ENCODE measurements around the gene DYSF.

The DYSF gene

GRCh38 chr2:71530641-71531332 is 77.4 kb downstream of the DYSF start:
- DNase-seq (ENCODE audit: low spot score in 2 of 2) (no peak), ATAC-seq (ENCODE audit: low read depth) (no peak)
- no peaks in the 10 kb centered on the region for H3K36me3 Mint-ChIP-seq
- no peak overlapping the region for H3K4me3 Mint-ChIP-seq
- no peaks in the 10 kb centered on the region for H3K4me1 Mint-ChIP-seq
- peaks cover 29% of the 10 kb centered on the region for H3K27me3 Mint-ChIP-seq
- no peak overlapping the region for H3K27ac Mint-ChIP-seq
- H3K9me3 Mint-ChIP-seq = no peaks in the 10 kb centered on the region

GRCh38 chr2:71531522-71532047 is 78.2 kb downstream of the DYSF start:
- ATAC-seq (ENCODE audit: low read depth) (no peak), DNase-seq (ENCODE audit: low spot score in 2 of 2) (no peak)
- Mint-ChIP-seq H3K27ac (no peak overlapping the region), H3K4me3 (no peak overlapping the region), H3K4me1 (no peaks in the 10 kb centered on the region), H3K9me3 (no peaks in the 10 kb centered on the region), H3K27me3 (peaks cover 29% of the 10 kb centered on the region), H3K36me3 (no peaks in the 10 kb centered on the region)

GRCh38 chr2:71532327-71532726 is 79.0 kb downstream of the DYSF start:
- ATAC-seq (ENCODE audit: low read depth) (no peak), DNase-seq (ENCODE audit: low spot score in 2 of 2) (no peak)
- Mint-ChIP-seq H3K36me3 (no peaks in the 10 kb centered on the region), H3K4me1 (no peaks in the 10 kb centered on the region), H3K27me3 (peaks cover 30% of the 10 kb centered on the region), H3K9me3 (no peaks in the 10 kb centered on the region), H3K4me3 (no peak overlapping the region), H3K27ac (no peak overlapping the region)

GRCh38 chr2:71534201-71534600 is 80.8 kb downstream of the DYSF start:
- no peaks in the 10 kb centered on the region for H3K36me3 Mint-ChIP-seq
- H3K27me3 Mint-ChIP-seq = peaks cover 22% of the 10 kb centered on the region
- H3K9me3 Mint-ChIP-seq = no peaks in the 10 kb centered on the region
- H3K4me1 Mint-ChIP-seq = no peaks in the 10 kb centered on the region
- no peak overlapping the region for H3K4me3 Mint-ChIP-seq
- DNase-seq (ENCODE audit: low spot score in 2 of 2) = no peak
- no peak for ATAC-seq (ENCODE audit: low read depth)
- H3K27ac Mint-ChIP-seq = no peak overlapping the region

GRCh38 chr2:71534826-71535225 is 81.5 kb downstream of the DYSF start:
- no peak for ATAC-seq (ENCODE audit: low read depth)
- Mint-ChIP-seq H3K36me3 (no peaks in the 10 kb centered on the region), H3K4me1 (no peaks in the 10 kb centered on the region), H3K9me3 (no peaks in the 10 kb centered on the region), H3K27me3 (peaks cover 21% of the 10 kb centered on the region), H3K4me3 (no peak overlapping the region), H3K27ac (no peak overlapping the region)
- no peak for DNase-seq (ENCODE audit: low spot score in 2 of 2)

- H3K27ac Mint-ChIP-seq = no peak overlapping the region
- no peaks in the 10 kb centered on the region for H3K36me3 Mint-ChIP-seq
- H3K27me3 Mint-ChIP-seq = peaks cover 21% of the 10 kb centered on the region
- H3K4me3 Mint-ChIP-seq = no peak overlapping the region
- ATAC-seq (ENCODE audit: low read depth) (no peak), DNase-seq (ENCODE audit: low spot score in 2 of 2) (no peak)
- no peaks in the 10 kb centered on the region for H3K4me1 Mint-ChIP-seq
- H3K9me3 Mint-ChIP-seq = no peaks in the 10 kb centered on the region
These were observed 82.2 kb downstream of the DYSF start for GRCh38 chr2:71535526-71535925.

- no peak for ATAC-seq (ENCODE audit: low read depth)
- Mint-ChIP-seq H3K4me1 (no peaks in the 10 kb centered on the region), H3K36me3 (no peaks in the 10 kb centered on the region), H3K4me3 (no peak overlapping the region), H3K9me3 (no peaks in the 10 kb centered on the region), H3K27me3 (peaks cover 19% of the 10 kb centered on the region), H3K27ac (no peak overlapping the region)
- no peak for DNase-seq (ENCODE audit: low spot score in 2 of 2)
These were observed 82.9 kb downstream of the DYSF start for GRCh38 chr2:71536226-71536671.

GRCh38 chr2:71538241-71538640 is 84.9 kb downstream of the DYSF start:
- H3K4me1 Mint-ChIP-seq = no peaks in the 10 kb centered on the region
- no peaks in the 10 kb centered on the region for H3K36me3 Mint-ChIP-seq
- no peak for DNase-seq (ENCODE audit: low spot score in 2 of 2)
- H3K4me3 Mint-ChIP-seq = no peak overlapping the region
- no peaks in the 10 kb centered on the region for H3K9me3 Mint-ChIP-seq
- peaks cover 13% of the 10 kb centered on the region for H3K27me3 Mint-ChIP-seq
- no peak overlapping the region for H3K27ac Mint-ChIP-seq
- no peak for ATAC-seq (ENCODE audit: low read depth)

- Mint-ChIP-seq H3K4me3 (no peak overlapping the region), H3K36me3 (no peaks in the 10 kb centered on the region), H3K9me3 (no peaks in the 10 kb centered on the region), H3K27me3 (peaks cover 10% of the 10 kb centered on the region), H3K27ac (no peak overlapping the region), H3K4me1 (no peaks in the 10 kb centered on the region)
- DNase-seq (ENCODE audit: low spot score in 2 of 2) (no peak), ATAC-seq (ENCODE audit: low read depth) (no peak)
These were observed 85.4 kb downstream of the DYSF start for GRCh38 chr2:71538656-71539265.

GRCh38 chr2:71540818-71541217 is 87.5 kb downstream of the DYSF start:
- H3K4me1 Mint-ChIP-seq = peaks cover 4% of the 10 kb centered on the region
- no peak overlapping the region for H3K4me3 Mint-ChIP-seq
- H3K27ac Mint-ChIP-seq = no peak overlapping the region
- H3K9me3 Mint-ChIP-seq = no peaks in the 10 kb centered on the region
- DNase-seq (ENCODE audit: low spot score in 2 of 2) = no peak
- peaks cover 16% of the 10 kb centered on the region for H3K27me3 Mint-ChIP-seq
- H3K36me3 Mint-ChIP-seq = no peaks in the 10 kb centered on the region
- no peak for ATAC-seq (ENCODE audit: low read depth)

GRCh38 chr2:71544919-71545571 is 91.7 kb downstream of the DYSF start:
- Mint-ChIP-seq H3K9me3 (no peaks in the 10 kb centered on the region), H3K27ac (no peak overlapping the region), H3K36me3 (no peaks in the 10 kb centered on the region), H3K27me3 (peaks cover 20% of the 10 kb centered on the region), H3K4me1 (peaks cover 4% of the 10 kb centered on the region), H3K4me3 (peak overlapping the region; percentile 37)
- ATAC-seq (ENCODE audit: low read depth) (no peak), DNase-seq (ENCODE audit: low spot score in 2 of 2) (no peak)

- Mint-ChIP-seq H3K4me3 (peak overlapping the region; percentile 37), H3K36me3 (no peaks in the 10 kb centered on the region), H3K27ac (no peak overlapping the region), H3K27me3 (peaks cover 20% of the 10 kb centered on the region), H3K4me1 (peaks cover 4% of the 10 kb centered on the region), H3K9me3 (no peaks in the 10 kb centered on the region)
- no peak for ATAC-seq (ENCODE audit: low read depth)
- DNase-seq (ENCODE audit: low spot score in 2 of 2) = peak in 1 of 2 donors; percentile 12
These were observed 92.4 kb downstream of the DYSF start for GRCh38 chr2:71545572-71546274.

GRCh38 chr2:71546275-71546638 is 92.9 kb downstream of the DYSF start:
- no peak overlapping the region for H3K4me3 Mint-ChIP-seq
- H3K27me3 Mint-ChIP-seq = peaks cover 20% of the 10 kb centered on the region
- ATAC-seq (ENCODE audit: low read depth) = no peak

GRCh38 chr2:71546777-71547281 is 93.5 kb downstream of the DYSF start:
- no peaks in the 10 kb centered on the region for H3K9me3 Mint-ChIP-seq
- H3K4me3 Mint-ChIP-seq = no peak overlapping the region
- no peaks in the 10 kb centered on the region for H3K36me3 Mint-ChIP-seq
- ATAC-seq (ENCODE audit: low read depth) (no peak), DNase-seq (ENCODE audit: low spot score in 2 of 2) (no peak)
- H3K27me3 Mint-ChIP-seq = peaks cover 20% of the 10 kb centered on the region
- H3K27ac Mint-ChIP-seq = no peak overlapping the region
- peaks cover 4% of the 10 kb centered on the region for H3K4me1 Mint-ChIP-seq

More at GRCh38 chr2:71546275-71546638, 92.9 kb downstream of the DYSF start:
- Mint-ChIP-seq H3K4me1 (peaks cover 4% of the 10 kb centered on the region), H3K27ac (no peak overlapping the region), H3K9me3 (no peaks in the 10 kb centered on the region), H3K36me3 (no peaks in the 10 kb centered on the region)
- DNase-seq (ENCODE audit: low spot score in 2 of 2) = no peak

Data from memory B cell (primary cell).